A673 (cell line): Measurements from ENCODE around the gene AQP12A. TPM values are rescaled to one million over a fixed set of nuclear protein-coding genes. Genes with fewer than 3 reads are reported as not detected.

ENCODE experiments used
- BruUV-seq: library from RNA; stranded (reverse); fragments of 400-500 nt; replicated peaks from 2 replicates; lab custom pipeline; 2021; lab: Mats Ljungman, UMichigan
- CTCF ChIA-PET: fragments of 300-600 bp; sonication (Branson Sonifier 250); formaldehyde crosslinking; loops from one replicate; lab custom pipeline; 2022; ENCODE audit warnings: antibody characterized with exemption; lab: Charles Lee
- POLR2A ChIA-PET: fragments of 300-600 bp; sonication (Branson Sonifier 250); formaldehyde crosslinking; loops from one replicate; lab custom pipeline; 2022; ENCODE audit warnings: antibody characterized with exemption; ENCODE audit not compliant: low non-redundant PET; lab: Charles Lee
- DNase-seq: peaks from one replicate; pipeline ENCODE4 v3.0.0-alpha.2; 2015; ENCODE audit warnings: low spot score
- H3K27ac ChIP-seq: fragments of 200-600 bp; sonication (generic); 2 replicates; pipeline ENCODE4 v1.5.1; 2016; ENCODE audit warnings: mixed run types, low read depth, mild to moderate bottlenecking, mixed read lengths, antibody characterized with exemption, low read length; ENCODE audit not compliant: poor library complexity, severe bottlenecking
- H3K27me3 ChIP-seq: fragments of 200-600 bp; sonication (generic); replicated peaks from 2 replicates; pipeline ENCODE4 v1.6.1; 2017; ENCODE audit warnings: mixed run types, low read depth, mild to moderate bottlenecking, mixed read lengths, antibody characterized with exemption, low read length; ENCODE audit not compliant: insufficient read depth, poor library complexity
- H3K36me3 ChIP-seq: fragments of 200-600 bp; sonication (generic); 2 replicates; pipeline ENCODE4 v1.6.1; 2016; ENCODE audit warnings: mixed run types, mild to moderate bottlenecking, mixed read lengths, antibody characterized with exemption, low read length; ENCODE audit not compliant: insufficient read depth, poor library complexity, severe bottlenecking
- H3K4me1 ChIP-seq: fragments of 200-600 bp; sonication (generic); 2 replicates; pipeline ENCODE4 v1.6.1; 2017; ENCODE audit warnings: mixed run types, mild to moderate bottlenecking, mixed read lengths, antibody characterized with exemption, low read length; ENCODE audit not compliant: insufficient read depth, poor library complexity, severe bottlenecking
- H3K4me3 ChIP-seq: fragments of 200-600 bp; sonication (generic); 2 replicates; pipeline ENCODE4 v1.5.1; 2016; ENCODE audit warnings: low read depth, mixed run types, mild to moderate bottlenecking, mixed read lengths, low read length; ENCODE audit not compliant: poor library complexity, severe bottlenecking
- H3K9me3 ChIP-seq: fragments of 200-600 bp; sonication (generic); 2 replicates; pipeline ENCODE4 v1.6.1; 2016; ENCODE audit warnings: mixed run types, low read depth, mild to moderate bottlenecking, mixed read lengths, antibody characterized with exemption, low read length; ENCODE audit not compliant: poor library complexity, severe bottlenecking
- EZH2 ChIP-seq: fragments of 200-600 bp; sonication (generic); IDR thresholded peaks from 2 replicates; pipeline ENCODE4 v1.6.1; 2017; ENCODE audit warnings: borderline replicate concordance, low read depth, mild to moderate bottlenecking, mixed read lengths, antibody characterized with exemption, low read length; ENCODE audit not compliant: poor library complexity, severe bottlenecking
- intact Hi-C: fragments of 100-400 bp; cut with micrococcal nuclease; formaldehyde crosslinking; loops from one replicate; pipeline ENCODE4 v1.10.0; 2022; ENCODE audit not compliant: unreplicated experiment
- total RNA-seq: library from RNA; stranded (reverse); gene quantifications from 2 replicates; pipeline ENCODE4 v1.2.3, GENCODE V29; 2021
- TF ChIP-seq, protein P1 (sequence below): fragments of 300-800, 200-600 bp; sonication (generic); conservative IDR thresholded peaks from 2 replicates; pipeline ENCODE4 v1.5.1; 2017; ENCODE audit warnings: low read depth, mild to moderate bottlenecking, antibody characterized with exemption, low read length, moderate library complexity, mixed read lengths

The AQP12A gene
- total RNA-seq, 1 experiment from 2014 or later = not detected

DNA sequence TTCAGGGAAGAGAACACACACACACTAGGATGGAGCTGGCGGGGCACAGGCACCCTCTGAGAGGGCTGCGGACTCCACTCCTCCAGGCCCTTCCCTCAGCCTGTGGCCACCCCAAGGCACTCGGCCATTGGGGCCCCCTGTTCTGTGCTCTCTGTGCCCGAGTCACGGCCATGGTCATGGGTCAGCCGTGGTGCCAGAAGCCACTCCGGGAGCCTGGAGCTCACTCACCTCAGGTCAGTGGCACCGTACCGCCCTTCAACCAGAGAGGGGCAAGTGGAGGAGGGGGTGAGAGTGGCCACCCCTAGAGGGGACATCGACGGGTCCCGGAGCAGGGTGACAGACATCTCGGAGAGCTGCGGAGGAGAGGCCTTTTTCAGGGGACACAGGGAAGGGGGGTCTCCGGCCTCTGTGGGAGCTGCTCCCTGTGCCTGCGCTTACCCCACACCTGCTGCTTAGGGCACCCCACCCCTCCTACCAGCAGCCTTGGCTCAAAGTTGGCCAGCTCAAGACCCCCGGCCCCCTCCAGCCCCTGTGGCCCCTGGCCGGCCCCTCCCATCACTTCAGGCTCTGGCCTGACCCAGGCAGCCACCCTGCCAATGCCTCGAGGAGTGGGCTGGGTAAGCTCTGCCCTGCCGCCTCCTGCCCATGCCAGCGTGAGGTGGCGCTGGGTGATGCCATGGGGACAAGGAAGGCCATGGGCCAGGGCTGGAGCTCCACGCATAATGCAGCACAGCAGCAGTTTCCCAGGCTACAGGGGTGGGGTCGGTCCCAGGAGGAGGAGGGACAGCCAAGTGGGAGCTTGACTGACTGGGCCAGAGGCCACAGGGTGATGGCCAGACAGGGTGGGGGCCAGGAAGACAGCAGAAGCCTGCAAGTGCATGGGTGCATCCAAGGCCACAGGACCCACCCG, 29.3 kb downstream of the AQP12A start:
- Histone ChIP-seq H3K27ac (no peak overlapping the region), H3K4me1 (no peaks in the 10 kb centered on the region), H3K27me3 (no peaks in the 10 kb centered on the region), H3K9me3 (no peaks in the 10 kb centered on the region), H3K4me3 (no peak overlapping the region), H3K36me3 (peaks cover 53% of the 10 kb centered on the region)
- intact Hi-C loops = no loop called here
- TF ChIP-seq, protein P1, sequence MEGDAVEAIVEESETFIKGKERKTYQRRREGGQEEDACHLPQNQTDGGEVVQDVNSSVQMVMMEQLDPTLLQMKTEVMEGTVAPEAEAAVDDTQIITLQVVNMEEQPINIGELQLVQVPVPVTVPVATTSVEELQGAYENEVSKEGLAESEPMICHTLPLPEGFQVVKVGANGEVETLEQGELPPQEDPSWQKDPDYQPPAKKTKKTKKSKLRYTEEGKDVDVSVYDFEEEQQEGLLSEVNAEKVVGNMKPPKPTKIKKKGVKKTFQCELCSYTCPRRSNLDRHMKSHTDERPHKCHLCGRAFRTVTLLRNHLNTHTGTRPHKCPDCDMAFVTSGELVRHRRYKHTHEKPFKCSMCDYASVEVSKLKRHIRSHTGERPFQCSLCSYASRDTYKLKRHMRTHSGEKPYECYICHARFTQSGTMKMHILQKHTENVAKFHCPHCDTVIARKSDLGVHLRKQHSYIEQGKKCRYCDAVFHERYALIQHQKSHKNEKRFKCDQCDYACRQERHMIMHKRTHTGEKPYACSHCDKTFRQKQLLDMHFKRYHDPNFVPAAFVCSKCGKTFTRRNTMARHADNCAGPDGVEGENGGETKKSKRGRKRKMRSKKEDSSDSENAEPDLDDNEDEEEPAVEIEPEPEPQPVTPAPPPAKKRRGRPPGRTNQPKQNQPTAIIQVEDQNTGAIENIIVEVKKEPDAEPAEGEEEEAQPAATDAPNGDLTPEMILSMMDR = no peak
- no peak for TF ChIP-seq EZH2
- ChIA-PET POLR2A (no interaction called here), CTCF (interaction anchor here (0.6 kb wide), 1 partner anchor 118 kb away, joined by 3 read pairs; no protein-coding TSS in a partner anchor)
- DNase-seq = no peak
- BruUV-seq = no TSS peak

- Histone ChIP-seq H3K36me3 (peaks cover 55% of the 10 kb centered on the region), H3K27ac (no peak overlapping the region), H3K9me3 (no peaks in the 10 kb centered on the region), H3K4me3 (no peak overlapping the region), H3K4me1 (no peaks in the 10 kb centered on the region), H3K27me3 (no peaks in the 10 kb centered on the region)
- BruUV-seq = no TSS peak
- intact Hi-C loops = no loop called here
- no peak for DNase-seq
- CTCF ChIA-PET = no interaction called here
- POLR2A ChIA-PET = no interaction called here
- TF ChIP-seq, protein P1 = no peak
- no peak for TF ChIP-seq EZH2
These were observed 30.0 kb downstream of the AQP12A start for GRCh38 chr2:240721596-240722180.

GRCh38 chr2:240722376-240722775, 30.7 kb downstream of the AQP12A start:
- H3K27ac ChIP-seq = no peak overlapping the region
- TF ChIP-seq EZH2 = no peak
- TF ChIP-seq, protein P1 = no peak
- no peak overlapping the region for H3K4me3 ChIP-seq
- no peak for DNase-seq
- no peaks in the 10 kb centered on the region for H3K4me1 ChIP-seq
- ChIA-PET POLR2A (no interaction called here), CTCF (no interaction called here)
- H3K36me3 ChIP-seq = peaks cover 54% of the 10 kb centered on the region
- no TSS peak for BruUV-seq
- H3K9me3 ChIP-seq = no peaks in the 10 kb centered on the region
- no peaks in the 10 kb centered on the region for H3K27me3 ChIP-seq
- intact Hi-C loops = no loop called here
